ENCODE results near the gene ZNF75A.

Gene ZNF75A

DNA sequence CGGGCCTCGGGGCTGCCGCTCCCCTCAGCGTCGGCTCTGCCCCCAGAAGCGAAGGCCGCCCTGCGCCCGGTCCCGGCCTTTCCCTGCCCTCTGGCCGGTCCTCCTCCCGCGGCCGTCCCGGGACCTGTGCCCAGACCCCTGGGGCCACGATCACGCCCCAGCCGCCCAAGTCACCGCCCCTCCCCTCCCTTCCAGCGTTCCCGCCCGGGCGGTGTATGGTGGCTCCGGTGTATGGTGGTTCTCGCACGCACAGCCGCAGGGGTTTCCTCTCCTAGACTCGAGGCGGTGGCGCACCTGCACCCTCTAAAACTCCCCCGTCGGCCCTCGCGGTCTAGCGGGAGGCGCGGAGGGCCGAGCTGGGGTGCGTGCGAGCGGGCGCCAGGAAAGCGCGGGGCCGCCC lies 10.1 kb upstream of the ZNF75A start:
- no peak for DNase-seq (ENCODE audit: low spot score)
- TF ChIP-seq CTCF (IDR thresholded peaks at IDR 0.05; ENCODE audit: extremely low read depth, missing control alignments) = no peak

DNA sequence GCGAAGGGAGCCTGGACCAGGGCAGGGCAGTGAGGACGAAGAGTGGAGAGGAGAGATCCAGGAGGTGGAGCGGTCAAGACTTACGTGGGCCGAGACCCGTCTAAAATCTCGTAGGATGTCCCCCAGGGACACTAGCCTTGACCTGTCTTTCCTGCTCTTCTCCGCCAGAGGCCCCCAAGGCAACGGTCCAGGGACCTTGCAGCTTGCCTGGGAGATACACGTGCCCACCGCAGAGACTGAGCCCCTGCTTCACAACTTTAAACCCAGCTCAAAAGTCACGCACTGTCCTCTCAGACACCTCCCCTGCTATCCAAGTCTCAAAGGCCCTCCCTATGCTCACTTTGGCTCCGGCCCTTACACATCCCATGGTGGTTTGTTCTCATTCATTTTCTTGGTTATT lies 9.5 kb upstream of the ZNF75A start:
- no peak for TF ChIP-seq CTCF (IDR thresholded peaks at IDR 0.05; ENCODE audit: extremely low read depth, missing control alignments)
- DNase-seq (ENCODE audit: low spot score) = no peak

DNA sequence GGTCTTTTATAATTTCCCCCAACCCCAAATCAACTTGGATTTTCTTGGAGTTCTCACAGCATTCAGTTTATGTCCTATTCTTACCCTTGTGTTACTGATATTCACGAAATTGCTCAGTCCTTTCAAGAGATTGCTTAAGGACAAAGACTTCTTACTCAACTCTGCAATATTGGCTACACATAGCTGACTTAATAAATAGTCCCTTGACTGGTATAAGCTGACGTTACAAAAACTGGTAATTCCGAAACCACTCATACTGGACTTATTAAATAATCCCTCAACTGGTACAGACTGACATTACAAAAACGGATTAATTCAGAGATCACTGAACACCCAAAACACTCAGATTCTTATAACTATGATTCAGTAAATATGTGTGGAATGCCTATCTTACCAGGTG lies 927 bp upstream of the ZNF75A start:
- DNase-seq (ENCODE audit: low spot score) = no peak
- TF ChIP-seq CTCF (IDR thresholded peaks at IDR 0.05; ENCODE audit: extremely low read depth, missing control alignments) = no peak

DNA sequence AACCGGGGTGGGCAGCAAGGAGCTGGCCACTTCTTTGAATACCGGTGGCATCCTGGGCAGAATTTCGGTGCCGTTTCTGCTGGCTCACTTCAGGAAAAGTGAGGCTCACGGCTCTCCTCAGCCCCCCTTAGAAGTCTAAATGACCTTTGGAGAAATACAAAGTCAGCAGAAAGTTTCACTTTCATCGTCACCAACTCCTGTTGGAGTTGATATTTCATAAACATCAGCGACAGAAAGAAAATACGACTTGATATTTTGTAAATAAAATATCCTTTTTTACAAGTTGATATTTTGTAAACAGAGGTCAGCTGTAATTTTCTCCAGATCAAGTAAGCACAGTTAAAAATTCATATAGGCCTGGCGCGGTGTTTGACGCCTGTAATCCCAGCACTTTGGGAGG lies 781 bp downstream of the ZNF75A start:
- DNase-seq (ENCODE audit: low spot score) = no peak
- no peak for TF ChIP-seq CTCF (IDR thresholded peaks at IDR 0.05; ENCODE audit: extremely low read depth, missing control alignments)

DNA sequence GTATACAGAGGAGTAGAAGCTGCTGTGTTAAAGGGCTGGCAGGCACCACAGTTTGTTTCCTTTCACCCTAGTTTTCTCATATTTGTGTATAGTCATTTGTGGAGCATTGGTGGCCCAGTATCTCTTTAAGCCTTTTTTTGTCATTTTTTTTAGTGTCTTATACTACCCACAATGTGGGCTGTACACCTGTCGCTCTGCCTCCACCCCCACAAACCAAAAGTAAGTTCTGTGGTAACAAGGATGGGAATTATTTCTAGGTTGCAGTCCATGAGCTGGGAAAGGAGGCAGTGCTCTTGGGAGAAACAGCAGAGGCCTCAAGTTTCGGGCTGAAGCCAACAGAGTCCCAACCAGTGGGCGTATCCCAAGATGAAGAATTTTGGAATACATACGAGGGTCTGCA lies 6.2 kb downstream of the ZNF75A start:
- no peak for TF ChIP-seq CTCF (IDR thresholded peaks at IDR 0.05; ENCODE audit: extremely low read depth, missing control alignments)

DNA sequence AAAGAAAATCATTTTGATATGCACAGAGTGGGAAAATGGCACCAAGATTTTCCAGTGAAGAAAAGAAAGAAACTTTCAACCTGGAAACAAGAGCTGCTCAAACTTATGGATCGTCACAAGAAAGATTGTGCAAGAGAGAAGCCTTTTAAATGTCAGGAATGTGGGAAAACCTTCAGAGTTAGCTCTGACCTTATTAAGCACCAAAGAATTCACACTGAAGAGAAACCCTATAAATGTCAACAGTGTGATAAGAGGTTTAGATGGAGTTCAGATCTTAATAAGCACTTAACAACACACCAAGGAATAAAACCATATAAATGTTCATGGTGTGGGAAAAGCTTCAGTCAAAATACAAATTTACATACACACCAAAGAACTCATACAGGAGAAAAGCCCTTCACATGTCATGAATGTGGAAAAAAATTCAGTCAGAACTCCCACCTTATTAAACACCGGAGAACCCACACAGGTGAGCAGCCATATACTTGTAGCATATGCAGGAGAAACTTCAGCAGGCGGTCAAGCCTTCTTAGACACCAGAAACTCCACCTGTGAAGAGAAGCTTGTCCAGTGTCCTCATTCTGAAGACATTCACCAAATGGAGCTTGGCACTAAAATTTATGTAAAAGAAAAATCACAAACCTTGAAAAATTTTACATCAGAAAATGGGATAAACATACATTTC lies 12.2 kb downstream of the ZNF75A start:
- TF ChIP-seq CTCF (IDR thresholded peaks at IDR 0.05; ENCODE audit: extremely low read depth, missing control alignments) = no peak
- no peak for DNase-seq (ENCODE audit: low spot score)

More for the DNA sequence above, 6.2 kb downstream of the ZNF75A start:
- DNase-seq (ENCODE audit: low spot score) = no peak

DNA sequence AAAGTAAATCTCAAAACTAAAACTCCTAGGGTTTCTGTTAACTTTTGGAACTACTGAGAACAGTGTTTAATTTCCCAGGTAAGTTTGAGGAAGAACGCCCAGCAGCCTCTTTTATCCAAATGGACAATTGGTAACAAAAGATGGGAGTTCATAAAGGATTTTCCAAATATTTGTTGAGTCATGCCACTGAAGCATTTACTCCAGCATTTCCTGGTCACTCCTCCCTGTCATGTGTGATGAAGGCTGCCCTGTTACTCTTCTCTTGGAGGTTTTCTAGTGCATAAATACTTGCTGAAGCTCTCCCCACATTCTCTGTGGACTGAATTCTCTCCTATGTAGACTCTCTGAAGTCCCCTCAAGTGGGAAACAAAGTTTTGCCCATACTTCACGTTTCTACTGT lies 16.5 kb downstream of the ZNF75A start:
- DNase-seq (ENCODE audit: low spot score) = no peak
- no peak for TF ChIP-seq CTCF (IDR thresholded peaks at IDR 0.05; ENCODE audit: extremely low read depth, missing control alignments)

Data from GM20000 (cell line).